ENCODE measurements around the gene STK11.

- TF ChIP-seq POLR2A (IDR thresholded peaks at IDR 0.05) (no peak), CTCF (IDR thresholded peaks at IDR 0.05) (no peak)
These were observed 57.6 kb downstream of the STK11 start for GRCh38 chr19:1263188-1263587.

All from lower leg skin (tissue), 3 donors.